ENCODE results near the gene STK24.

STK24 gene

DNA sequence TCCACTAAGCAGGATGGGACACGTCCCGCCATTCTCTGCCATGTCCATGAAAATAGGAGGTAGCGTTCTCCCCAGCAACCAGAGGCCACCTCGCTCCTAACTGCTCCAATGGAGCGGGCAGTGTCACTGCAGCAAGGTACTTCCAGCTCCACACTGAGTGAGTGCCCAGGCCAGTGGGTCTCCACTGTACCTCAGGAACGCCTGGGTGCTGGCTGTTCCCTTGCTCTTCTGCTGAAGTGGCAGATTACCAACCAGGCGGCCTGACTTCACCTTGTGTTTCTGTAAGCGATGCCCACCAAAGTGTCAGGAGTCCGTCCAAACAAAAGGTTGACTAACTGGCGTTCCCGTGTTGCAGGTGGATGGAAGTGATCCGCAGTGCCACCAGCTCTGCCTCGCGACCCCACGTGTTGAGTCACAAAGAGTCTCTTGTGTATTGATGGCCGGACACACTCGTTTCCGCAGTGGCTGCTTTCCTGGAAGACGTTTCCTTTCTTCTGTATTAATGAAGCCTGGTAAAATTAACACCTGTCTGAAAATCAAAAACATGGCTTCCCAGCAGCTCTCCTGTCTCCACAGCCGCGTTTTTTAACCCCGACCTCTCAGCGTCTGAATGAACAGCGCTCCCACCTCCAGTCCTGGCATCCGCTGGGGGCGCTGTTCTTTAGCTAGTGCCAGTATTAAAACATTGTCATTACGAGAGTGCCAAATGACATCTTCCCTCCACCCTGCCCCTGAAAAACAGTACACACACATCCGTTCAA lies 128.8 kb downstream of the STK24 start:
- DNase-seq, result no peak

DNA sequence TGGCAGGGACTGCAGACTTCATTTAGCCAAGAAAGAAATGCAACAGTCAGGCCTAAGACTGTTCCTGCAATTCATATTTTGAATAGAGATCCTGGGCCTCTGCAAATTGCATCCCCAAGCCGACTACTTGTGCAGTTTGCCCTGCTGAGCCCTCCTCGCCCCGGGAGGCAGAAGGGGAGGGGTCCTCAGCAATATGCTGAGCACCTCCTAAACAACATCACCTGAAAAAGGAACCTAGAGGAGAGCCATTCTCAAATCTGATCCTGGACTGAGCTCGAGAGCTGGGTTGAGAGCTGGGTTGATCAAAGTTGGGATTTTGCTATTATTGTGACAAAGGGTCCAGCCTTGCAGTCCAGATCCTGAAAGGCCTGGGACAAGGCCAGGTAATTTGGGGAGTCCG lies 129.8 kb downstream of the STK24 start:
- DNase-seq, result no peak

DNA sequence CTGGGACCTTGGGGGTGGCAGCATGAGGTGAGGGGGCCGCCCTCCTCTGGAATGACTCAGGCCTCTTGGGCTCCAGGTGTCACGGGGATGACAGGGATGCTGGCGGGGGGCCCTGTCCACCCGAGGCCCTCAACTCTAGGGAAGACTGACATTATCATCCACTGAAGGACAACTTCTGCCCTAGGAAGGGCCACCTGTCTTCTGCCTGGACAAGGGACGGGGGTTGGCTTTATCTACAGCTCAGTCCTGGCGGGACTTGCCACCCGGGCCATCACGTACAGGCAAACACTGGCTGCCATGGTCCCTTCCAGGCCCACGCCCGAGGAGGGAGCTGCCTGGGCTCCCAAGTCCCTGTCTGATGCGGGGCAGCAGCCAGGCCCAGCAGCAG lies 130.7 kb downstream of the STK24 start:
- no peak for DNase-seq

DNA sequence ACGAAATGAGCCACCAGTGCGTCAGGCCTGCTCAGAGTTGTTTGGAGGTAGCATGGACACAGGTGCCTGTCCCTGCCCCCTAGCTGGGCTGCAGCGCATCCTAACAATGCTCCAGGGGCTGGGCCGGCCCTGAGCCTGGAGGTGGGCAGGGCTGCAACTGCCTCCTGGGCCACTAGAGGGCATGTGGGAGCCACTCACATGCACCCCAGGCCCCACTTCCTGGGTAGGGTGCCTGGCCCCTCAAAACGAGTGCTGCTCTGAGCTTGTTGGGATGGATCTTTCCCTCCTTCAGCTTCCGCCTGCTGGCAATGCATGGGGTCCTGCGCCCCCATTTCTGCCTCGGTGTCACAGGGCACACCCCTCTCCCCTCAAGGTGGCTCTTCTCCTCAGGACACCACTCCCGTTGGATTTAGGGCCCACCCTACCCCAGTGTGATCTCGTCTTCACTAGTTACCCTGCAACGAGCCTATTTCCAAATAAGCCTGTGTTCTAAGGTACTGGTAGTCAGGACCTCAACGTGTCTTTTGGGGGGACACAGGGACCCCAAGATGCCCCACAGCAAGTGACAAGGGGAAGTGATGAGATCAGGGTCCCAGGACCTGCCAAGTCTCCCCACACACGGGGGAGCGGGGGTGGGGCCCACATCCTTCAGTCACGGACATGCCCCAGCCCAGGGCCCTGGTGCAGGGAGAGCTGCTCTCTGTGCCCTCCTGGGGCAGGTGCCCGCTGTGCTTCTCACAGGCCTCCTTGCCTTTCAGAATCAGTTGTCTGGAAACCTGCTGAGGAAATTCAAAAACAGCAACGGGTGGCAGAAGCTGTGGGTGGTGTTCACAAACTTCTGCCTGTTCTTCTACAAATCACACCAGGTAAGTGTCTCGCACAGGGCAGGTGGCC lies 131.3 kb downstream of the STK24 start:
- DNase-seq, result peak; percentile 47 to 55

DNA sequence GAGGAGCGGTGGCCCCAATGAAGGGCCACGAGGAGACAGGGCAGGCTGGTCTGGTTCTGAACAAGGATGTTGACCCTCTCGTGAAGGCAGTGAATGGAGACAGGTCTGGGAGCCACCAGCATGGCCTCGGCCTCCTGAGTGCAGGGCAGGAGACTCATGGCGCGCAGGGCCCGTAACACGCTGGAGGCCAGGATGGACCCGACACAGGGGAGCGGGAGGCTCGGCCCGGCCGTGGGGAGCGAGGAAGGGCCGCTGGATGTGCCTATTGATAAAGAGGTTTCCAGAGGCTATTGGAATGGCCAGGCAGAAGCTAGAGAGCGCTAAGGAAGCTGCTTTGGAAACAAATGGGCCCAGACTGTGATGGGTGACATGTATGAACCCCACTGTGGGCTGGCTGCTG lies 132.5 kb downstream of the STK24 start:
- no peak for DNase-seq

DNA sequence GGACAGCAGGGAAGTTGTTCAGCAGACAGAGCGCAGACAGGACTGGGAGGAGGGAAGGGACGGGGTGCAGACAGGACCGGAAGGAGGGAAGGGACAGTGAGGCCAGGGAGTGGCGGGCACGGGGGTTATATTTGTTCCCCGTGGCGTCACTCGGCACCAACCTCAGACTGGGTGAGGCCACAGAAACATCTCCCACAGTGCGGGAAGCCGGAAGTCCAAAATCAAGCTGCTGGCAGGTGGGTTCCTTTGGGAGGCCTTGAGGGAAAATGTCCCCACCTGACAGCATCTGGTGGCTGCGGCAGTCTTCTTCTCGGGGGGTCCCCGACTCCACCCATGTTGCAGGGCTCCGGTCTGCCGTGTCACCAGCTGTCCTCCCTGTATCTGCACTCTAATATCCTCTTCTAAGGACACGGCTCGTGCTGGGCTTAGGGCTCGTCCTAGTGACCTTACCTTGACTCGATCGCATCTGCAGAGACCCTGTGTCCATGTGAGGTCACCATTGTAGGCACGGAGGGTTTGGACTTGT lies 133.0 kb downstream of the STK24 start:
- no peak for DNase-seq

DNA sequence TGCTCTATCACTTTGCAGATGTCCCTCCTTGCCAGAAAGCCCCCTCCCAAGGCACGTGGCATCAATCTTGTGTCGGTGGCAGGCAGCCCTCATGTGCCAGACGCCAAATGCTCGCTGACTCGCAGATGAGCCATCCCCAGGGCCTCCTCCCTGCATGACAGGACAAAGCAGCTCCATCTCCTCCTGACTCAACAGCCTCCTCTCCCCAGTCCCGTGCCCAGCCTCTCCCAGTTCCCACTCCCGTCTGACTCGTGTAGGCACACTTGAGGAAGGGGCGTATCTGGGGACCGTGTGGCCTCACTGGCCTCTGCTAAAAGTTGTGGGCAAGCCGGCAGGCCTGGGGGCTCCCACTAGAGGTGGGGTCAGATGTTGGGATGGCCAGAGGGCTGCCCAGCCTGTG lies 133.6 kb downstream of the STK24 start:
- DNase-seq, result no peak

DNA sequence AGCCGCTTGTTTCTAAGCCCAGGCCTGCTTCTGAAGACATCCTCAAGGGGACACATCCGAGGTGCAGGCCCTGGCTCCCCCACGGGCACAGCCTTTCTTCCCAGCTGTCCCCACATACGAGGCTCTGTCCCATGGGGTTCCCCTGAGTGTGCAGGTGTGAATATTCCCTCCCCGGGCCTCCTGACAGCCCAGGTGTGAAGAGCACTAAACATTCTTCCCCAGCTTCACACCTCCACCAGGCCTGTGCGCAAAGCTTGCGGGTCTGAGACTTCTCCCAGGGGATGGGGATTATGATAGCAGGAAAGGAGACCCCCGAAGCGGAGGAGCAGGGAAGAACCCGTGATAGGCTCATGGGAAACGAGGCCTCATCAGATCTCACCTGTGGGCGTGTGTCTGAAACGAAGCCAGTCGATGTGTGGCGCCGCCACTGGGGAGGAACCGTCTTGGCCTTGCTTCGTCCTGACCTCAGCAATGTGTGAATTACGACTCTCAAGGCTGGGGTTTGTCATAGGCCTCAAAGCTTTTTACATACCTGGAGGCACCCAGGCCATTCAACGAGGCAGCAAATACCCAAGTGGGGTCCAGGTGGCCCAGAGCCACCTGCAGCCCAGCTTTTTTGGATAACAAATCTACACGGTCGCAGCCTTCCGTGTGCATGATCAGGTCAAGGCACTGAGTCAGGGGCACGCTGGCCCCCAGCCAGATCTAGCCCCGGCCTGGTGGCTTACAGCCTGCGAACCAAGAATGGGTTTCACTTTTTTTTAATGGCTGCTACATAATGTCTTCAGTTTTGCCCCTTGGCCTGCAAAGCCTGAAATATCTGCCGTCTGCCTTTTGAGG lies 134.3 kb downstream of the STK24 start:
- no peak for DNase-seq

DNA sequence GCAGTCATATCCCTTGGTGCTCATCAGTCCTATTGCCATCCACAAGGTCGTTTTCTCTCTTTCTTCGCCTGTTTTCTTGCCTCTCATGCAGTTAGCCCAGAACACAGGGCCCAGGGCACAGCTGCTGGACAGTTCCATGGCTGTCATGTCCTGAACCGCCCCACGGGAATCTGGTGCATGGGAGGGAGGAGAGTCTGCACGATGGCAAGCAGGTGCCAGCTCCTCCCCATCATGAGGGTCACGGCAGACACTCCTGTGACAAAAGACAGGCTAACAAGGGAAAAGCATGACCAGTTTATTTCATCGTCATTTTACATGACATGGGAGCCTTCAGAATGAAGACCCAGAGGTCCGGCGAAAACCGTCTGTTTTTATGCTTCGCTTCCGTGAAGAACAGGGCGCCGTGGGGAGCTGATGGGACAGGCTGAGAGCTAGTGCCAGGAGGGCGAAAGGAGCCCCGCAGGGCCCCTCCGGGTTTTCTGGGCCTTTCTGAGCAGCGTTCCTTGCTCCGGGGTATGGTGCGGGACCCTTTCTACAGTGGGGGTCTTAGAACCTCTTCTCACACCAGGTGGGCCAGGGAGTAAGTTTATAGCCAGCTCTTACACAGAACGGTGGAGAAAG lies 135.7 kb downstream of the STK24 start:
- no peak for DNase-seq

DNA sequence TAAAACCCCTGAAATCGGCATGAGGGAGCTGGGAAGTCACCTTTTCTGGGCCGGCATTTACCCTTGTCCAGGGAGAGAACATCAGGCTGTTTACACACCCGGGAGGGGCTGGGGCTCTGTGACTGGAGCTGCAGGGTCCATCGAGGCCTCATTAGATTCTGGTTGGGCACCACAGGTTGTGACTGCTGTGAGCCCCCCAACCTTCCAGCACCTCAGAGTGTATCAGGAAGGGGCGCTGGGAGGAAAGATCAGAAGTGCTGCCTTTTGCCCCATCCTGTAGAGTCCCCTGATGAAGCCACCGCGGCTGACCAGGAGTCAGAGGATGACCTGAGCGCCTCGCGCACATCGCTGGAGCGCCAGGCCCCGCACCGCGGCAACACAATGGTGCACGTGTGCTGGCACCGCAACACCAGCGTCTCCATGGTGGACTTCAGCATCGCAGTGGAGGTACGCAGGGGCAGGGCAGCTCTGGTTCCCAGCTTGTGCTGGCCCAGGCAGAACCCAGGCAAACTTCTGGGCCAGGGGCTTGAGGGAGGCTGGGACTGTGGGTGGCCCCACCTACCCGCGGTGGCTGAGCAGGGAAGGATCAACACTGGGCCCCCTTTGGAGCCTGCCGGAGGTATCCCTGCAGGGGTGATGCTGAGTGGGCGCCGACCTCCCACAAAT lies 136.4 kb downstream of the STK24 start:
- no peak for DNase-seq

DNA sequence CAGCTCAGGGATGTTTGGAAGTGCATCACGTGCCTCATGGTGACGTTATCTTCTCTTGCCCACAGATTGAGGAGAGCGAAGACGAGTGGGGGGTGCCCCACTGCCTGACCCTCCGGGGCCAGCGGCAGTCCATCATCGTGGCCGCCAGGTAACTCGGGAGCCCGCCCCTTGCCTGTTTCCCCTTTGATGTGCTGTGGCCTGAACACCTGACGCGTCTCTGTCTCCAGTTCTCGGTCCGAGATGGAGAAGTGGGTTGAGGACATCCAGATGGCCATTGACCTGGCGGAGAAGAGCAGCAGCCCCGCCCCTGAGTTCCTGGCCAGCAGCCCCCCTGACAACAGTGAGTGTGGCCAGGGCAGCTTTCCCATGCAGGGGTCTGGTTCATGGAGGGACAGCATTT lies 137.0 kb downstream of the STK24 start:
- no peak for DNase-seq

DNA sequence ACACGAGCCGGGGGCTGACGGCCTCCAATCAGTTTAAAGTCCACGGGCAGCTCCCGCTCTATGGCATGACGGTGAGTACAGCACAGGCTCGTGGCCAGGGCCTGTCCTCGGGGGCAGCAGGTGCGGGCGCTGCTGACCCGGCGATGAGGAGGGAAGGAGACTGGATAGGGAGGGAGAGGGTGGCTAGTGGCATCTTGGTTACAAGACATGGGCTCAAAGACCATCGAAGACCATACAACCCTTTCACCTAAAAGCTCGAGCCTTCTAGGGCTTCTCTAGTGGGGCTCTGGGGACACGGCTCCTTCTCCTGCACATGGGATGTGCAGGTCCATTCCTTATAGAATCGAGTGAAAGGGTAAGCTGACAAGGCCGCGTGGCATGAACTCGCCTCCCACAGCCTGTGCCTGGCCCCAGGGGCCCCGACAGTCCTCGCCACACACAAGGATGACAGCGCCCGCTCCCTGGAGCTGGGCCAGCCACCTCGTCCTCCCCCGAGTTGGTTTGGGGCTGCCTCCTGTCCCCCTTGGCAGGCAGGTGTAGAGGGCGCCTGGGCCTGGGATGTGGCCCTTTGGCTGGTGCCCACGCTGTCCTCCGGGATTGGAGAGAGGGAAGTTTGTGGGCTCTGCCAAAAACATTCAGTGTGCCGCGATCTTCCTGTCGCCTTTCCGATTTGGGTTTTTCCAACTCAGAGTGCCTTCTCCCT lies 137.6 kb downstream of the STK24 start:
- no peak for DNase-seq

DNA sequence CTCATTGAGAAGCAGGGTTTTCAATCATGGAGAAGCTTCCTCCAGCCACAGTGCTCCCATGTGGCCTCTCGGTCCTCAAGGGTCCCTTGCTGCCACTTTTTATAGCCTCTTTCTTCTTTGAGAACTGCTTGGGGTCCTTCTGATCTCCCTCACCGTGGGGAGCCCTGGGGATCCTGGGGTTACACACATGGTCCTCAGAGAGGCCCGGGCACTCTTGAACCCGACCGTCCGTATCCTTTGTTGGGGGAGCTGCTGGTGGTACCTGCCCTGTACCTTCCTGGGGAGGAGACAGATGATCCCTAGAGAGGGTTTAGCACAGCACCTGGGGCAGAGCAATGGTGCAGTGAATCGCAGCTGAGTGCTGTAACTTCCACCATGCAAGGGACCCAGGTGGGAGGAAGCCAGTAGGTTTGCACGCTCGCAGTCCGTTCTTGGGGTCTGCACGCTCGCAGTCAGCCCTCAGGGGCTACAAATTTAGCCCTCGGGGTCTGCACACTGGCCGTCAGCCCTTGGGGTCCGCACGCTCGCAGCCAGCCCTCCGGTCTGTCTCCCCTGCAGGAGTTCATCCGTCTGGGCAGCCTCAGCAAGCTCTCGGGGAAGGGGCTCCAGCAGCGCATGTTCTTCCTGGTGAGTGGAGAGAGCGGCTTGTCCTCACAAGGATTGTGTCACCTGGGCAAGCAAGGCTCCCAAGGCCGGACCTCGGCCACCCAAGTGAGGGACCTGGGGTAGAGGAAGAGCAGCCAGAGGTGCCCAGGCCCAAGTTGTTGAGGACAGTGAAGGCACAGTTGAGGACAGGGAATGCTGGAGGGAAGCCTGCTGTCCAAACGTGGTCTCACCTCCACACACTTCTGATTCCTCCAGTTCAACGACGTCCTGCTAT lies 138.4 kb downstream of the STK24 start:
- DNase-seq, result no peak

DNA sequence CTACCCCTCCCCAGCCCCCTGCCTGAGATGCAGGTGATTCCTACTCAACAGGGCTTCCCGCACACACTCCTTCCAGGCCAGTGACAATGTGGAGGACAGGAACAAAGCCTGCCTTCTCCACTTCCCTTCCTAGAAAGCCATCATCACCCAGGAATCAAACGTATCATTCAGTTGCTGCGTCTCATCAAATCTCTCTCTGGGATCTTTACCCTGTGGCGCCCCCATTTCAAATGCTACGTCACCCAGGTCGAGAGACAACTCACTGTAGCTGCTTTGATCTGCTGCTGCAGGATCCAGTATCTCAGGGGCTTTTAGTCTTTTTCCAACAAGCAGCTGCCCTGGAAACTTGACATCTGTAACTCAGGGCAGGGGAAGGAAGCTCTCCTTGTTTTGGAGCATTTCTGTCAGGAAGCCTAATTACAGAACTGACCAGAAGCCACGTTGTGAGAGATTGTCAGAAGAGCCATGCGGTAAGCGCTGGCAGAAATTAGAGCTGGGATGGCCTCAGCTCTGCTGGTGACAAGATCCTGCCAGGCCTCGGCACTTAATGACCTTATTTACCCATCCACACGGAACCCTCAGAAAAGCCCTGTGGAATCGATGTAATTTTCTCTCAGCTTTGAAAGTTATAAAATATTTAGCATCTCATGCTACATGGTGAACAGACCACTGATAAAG lies 140.5 kb downstream of the STK24 start:
- no peak for DNase-seq

DNA sequence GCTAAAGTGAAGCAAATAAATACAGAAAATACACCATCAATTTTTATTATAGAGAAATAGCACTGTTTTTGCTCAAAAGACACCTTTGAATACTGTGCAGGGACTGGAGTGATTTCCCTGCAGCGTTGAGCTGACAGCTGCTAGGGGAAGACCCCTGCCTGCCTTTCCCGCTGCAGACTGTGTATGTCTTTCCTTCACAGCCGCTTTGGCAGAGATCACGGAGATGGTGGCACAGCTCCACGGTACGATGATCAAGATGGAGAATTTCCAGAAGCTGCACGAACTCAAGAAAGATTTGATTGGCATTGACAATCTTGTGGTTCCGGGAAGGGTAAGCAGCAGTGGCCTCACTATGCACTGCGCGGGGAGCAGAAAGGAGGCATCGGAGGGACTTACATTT lies 141.5 kb downstream of the STK24 start:
- DNase-seq, result no peak

DNA sequence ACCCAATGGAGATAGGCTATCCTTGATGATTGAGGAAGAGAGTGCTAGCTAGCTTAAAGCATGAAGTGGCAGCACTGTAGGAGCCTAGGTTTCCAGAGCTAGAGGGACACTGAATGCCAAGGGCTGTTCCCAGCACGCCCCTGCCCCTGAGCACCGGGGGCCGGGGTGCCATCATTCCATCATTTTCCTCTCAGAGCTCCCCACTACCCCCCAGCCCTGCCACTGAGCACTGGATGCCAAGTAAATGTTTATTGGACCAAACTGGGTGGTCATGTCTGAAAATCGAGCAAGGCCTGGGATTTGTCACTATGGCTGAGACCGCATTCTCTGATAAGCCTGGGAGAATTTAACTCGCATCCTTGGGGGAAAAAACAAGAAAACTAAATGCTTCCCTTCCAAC lies 142.8 kb downstream of the STK24 start:
- no peak for DNase-seq

DNA sequence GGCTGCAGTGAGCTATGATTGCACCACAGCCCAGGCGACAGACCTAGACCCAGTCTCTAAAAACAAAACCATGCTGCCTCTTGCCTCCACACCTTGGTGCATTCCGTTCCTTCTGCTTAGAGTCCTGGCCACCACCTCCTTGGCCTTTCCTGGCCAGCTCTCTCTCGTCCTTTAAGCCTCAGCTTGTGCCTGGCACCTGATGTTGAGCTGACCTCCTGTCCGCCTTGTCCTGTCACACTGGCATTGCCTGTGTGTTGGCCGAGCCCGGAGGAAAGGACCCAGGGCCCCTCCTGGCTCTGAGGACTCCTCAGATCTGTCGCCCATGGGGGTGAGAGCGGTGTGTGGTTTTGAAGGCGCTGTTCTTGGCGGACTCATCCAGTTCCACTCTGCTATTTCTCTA lies 143.3 kb downstream of the STK24 start:
- no peak for DNase-seq

DNA sequence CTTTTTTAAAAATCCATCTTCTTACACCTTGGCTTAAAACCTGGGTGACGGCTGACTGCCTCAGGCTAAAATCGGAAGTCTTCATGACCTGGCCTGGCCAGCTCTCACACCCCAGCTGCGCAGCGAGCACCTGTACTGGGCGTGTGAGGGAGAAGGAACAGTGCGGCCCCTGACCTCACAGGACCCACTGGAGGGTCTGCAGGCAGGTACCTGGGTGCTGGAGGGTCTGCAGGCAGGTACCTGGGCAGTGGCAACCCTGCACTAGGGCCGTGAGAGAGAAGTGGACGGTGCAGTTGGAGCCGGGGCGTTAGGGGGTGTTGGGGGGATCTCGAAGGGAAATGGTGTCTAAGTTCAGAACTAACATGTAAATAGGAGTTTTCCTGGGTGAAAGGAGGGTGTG lies 144.3 kb downstream of the STK24 start:
- DNase-seq, result no peak

DNA sequence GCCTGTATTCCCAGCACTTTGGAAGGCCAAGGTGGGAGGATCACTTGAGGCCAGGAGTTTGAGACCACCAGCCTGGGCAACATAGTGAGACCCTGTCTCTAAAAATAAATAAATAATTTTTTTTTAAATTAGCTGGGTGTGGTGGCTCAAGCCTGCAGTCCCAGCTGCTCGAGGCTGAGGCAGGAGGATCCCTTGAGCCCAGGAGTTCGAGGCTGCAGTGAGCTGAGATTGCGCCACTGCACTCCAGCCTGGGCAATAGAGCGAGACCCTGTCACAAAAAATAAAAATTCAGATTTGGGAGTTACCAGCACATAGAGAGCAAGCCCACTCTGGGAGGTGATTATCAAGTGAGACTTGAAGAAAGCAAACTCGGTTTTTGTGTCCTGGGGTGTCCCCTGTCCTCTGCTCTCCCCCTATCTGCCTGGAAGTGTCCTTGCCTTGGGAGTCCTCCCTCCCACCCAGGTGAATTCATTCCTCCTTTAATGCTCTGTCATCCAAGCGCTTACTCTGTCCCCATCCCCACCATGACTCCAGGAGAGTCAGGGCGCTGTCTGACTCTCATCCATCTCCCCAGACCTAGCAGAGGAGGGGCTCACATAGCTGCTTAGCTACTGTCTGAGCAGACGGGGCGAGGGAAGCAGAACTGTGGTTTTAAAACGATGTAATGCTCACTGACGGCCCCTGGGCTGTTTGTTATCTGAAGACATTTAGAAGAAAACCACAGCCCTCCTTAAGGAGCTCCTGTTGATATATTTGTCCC lies 146.8 kb downstream of the STK24 start:
- DNase-seq, result no peak
